H1 (cell line): ENCODE results near the gene PTPRJ. TPM values are rescaled to one million over a fixed set of nuclear protein-coding genes. Genes with fewer than 3 reads are reported as not detected.
A peak's percentile ranks its signal among the peaks of the same experiment; 100 is the strongest.

ENCODE experiments used
- CTCF ChIA-PET: fragments of 300-600 bp; sonication (Branson Sonifier 250); formaldehyde crosslinking; loops from one replicate; lab custom pipeline; 2021; ENCODE audit not compliant: partially characterized antibody; lab: Charles Lee
- POLR2A ChIA-PET: fragments of 300-600 bp; sonication (Branson Sonifier 250); formaldehyde crosslinking; loops from one replicate; lab custom pipeline; 2021; ENCODE audit warnings: inconsistent platforms; ENCODE audit not compliant: partially characterized antibody; lab: Charles Lee
- DNase-seq, 2 experiments: peaks; one replicate each; pipeline versions ENCODE4 v3.0.0 to v3.0.0-alpha.2; 2010 to 2022; ENCODE audit warnings: low spot score in 2 of 2, low read depth in 1 of 2, mixed read lengths in 1 of 2
- FAIRE-seq: peaks from 2 replicates; lab custom pipeline; 2011; peaks lifted over from hg19 to GRCh38; lab: Jason Lieb, UNC
- H2AFZ ChIP-seq: 2 replicates; pipeline ENCODE4 v1.8.1; 2012; ENCODE audit warnings: low read length, inconsistent platforms
- H2AK5ac ChIP-seq: 2 replicates; pipeline ENCODE4 v1.6.1; 2013; ENCODE audit warnings: low read depth, low read length
- H2BK120ac ChIP-seq: replicated peaks from 2 replicates; pipeline ENCODE3; 2013; ENCODE audit warnings: low read depth, low read length, inconsistent platforms
- H2BK12ac ChIP-seq: 2 replicates; pipeline ENCODE4 v1.6.1; 2013; ENCODE audit warnings: low read depth, low read length
- H2BK15ac ChIP-seq: 2 replicates; pipeline ENCODE4 v1.6.1; 2013; ENCODE audit warnings: low read length
- H2BK20ac ChIP-seq: 2 replicates; pipeline ENCODE4 v1.6.1; 2013; ENCODE audit warnings: low read length
- H2BK5ac ChIP-seq: 2 replicates; pipeline ENCODE4 v1.6.1; 2013; ENCODE audit warnings: low read depth, low read length
- H3K14ac ChIP-seq: 2 replicates; pipeline ENCODE4 v1.6.1; 2013; ENCODE audit warnings: inconsistent platforms; ENCODE audit not compliant: insufficient read length
- H3K18ac ChIP-seq: 2 replicates; pipeline ENCODE4 v1.6.1; 2013; ENCODE audit warnings: low read length; ENCODE audit errors: extremely low read depth
- H3K23ac ChIP-seq: 2 replicates; pipeline ENCODE4 v1.6.1; 2013; ENCODE audit warnings: inconsistent platforms; ENCODE audit not compliant: insufficient read length
- H3K23me2 ChIP-seq: 2 replicates; pipeline ENCODE4 v1.6.1; 2013; ENCODE audit warnings: low read depth, low read length
- H3K27ac ChIP-seq: 2 replicates; pipeline ENCODE4 v1.6.1; 2011; ENCODE audit warnings: low read depth, low read length, inconsistent platforms
- H3K27me3 ChIP-seq, 4 experiments: replicated peaks in 1 of 4; 1 replicate in 1 of 4; 2 replicates in 3 of 4; pipeline versions ENCODE4 v1.6.1 to v1.8.1; 2011 to 2013; ENCODE audit warnings: low read length in 3 of 4, mild to moderate bottlenecking in 3 of 4, inconsistent platforms in 2 of 4, mixed read lengths in 2 of 4, moderate library complexity in 1 of 4; ENCODE audit not compliant: control insufficient read depth in 3 of 4, insufficient read depth in 3 of 4; ENCODE audit errors: extremely low read depth in 1 of 4
- H3K36me3 ChIP-seq, 4 experiments: 2 replicates each; pipeline versions ENCODE4 v1.6.1 to v1.8.1; 2011 to 2013; ENCODE audit warnings: mild to moderate bottlenecking in 4 of 4, low read length in 3 of 4, moderate library complexity in 2 of 4, control low read depth in 1 of 4, inconsistent platforms in 1 of 4; ENCODE audit not compliant: insufficient read depth in 4 of 4, control insufficient read depth in 2 of 4
- H3K4ac ChIP-seq: replicated peaks from 2 replicates; pipeline ENCODE3; 2013; ENCODE audit warnings: low read length, low read depth, mixed read lengths, inconsistent platforms; ENCODE audit not compliant: insufficient read length
- H3K4me1 ChIP-seq, 4 experiments: replicated peaks in 1 of 4; 1 replicate in 1 of 4; 2 replicates in 3 of 4; pipeline versions ENCODE4 v1.6.1 to v1.8.1; 2011 to 2013; ENCODE audit warnings: low read length in 3 of 4, inconsistent platforms in 2 of 4, mixed read lengths in 1 of 4; ENCODE audit not compliant: insufficient read depth in 4 of 4, control insufficient read depth in 3 of 4
- H3K4me2 ChIP-seq, 2 experiments: 2 replicates each; pipeline versions ENCODE4 v1.6.1 to v1.8.1; 2011 to 2013; ENCODE audit warnings: low read depth in 2 of 2, low read length in 2 of 2, control low read depth in 1 of 2, inconsistent platforms in 1 of 2, mild to moderate bottlenecking in 1 of 2; ENCODE audit not compliant: insufficient read depth in 1 of 2
- H3K4me3 ChIP-seq, 4 experiments: fragments of 200-600, 300-600 bp in 1 of 4; sonication (generic), shearing (Covaris generic), sonication (Bioruptor Twin) in 1 of 4; 2 replicates each; pipeline versions ENCODE4 v1.5.1 to v1.8.1; 2011 to 2016; ENCODE audit warnings: low read length in 4 of 4, low read depth in 3 of 4, control low read depth in 2 of 4, inconsistent platforms in 2 of 4, mild to moderate bottlenecking in 2 of 4, mixed read lengths in 1 of 4, moderate library complexity in 1 of 4; ENCODE audit not compliant: insufficient read depth in 2 of 4; ENCODE audit errors: extremely low read depth in 1 of 4
- H3K56ac ChIP-seq: replicated peaks from 2 replicates; pipeline ENCODE3; 2013; ENCODE audit warnings: low read depth, mild to moderate bottlenecking, mixed read lengths, low read length, inconsistent platforms; ENCODE audit not compliant: insufficient read length
- H3K79me1 ChIP-seq: 2 replicates; pipeline ENCODE4 v1.6.1; 2013; ENCODE audit warnings: low read depth, low read length, control low read depth
- H3K79me2 ChIP-seq, 2 experiments: 2 replicates each; pipeline versions ENCODE4 v1.6.1 to v1.8.1; 2012 to 2013; ENCODE audit warnings: low read length in 2 of 2, mild to moderate bottlenecking in 2 of 2, inconsistent platforms in 1 of 2; ENCODE audit not compliant: insufficient read depth in 2 of 2, control insufficient read depth in 1 of 2
- H3K9ac ChIP-seq, 4 experiments: replicated peaks in 1 of 4; 1 replicate in 1 of 4; 2 replicates in 3 of 4; pipeline versions ENCODE4 v1.6.1 to v1.8.1; 2011 to 2013; ENCODE audit warnings: low read depth in 3 of 4, low read length in 3 of 4, control low read depth in 2 of 4, mild to moderate bottlenecking in 2 of 4, moderate library complexity in 2 of 4, inconsistent platforms in 1 of 4; ENCODE audit errors: extremely low read depth in 1 of 4
- H3K9me3 ChIP-seq, 2 experiments: 2 replicates each; pipeline versions ENCODE4 v1.6.1 to v1.8.1; 2012 to 2013; ENCODE audit warnings: mild to moderate bottlenecking in 2 of 2, moderate library complexity in 2 of 2, control low read depth in 1 of 2, inconsistent platforms in 1 of 2, low read depth in 1 of 2, low read length in 1 of 2, mixed read lengths in 1 of 2; ENCODE audit not compliant: insufficient read depth in 2 of 2
- H4K20me1 ChIP-seq, 2 experiments: replicated peaks in 1 of 2; 2 replicates each; pipeline versions ENCODE3 to v1.8.1; 2011 to 2013; ENCODE audit warnings: inconsistent platforms in 2 of 2, low read length in 2 of 2, mild to moderate bottlenecking in 1 of 2; ENCODE audit not compliant: insufficient read depth in 2 of 2, control insufficient read depth in 1 of 2
- H4K5ac ChIP-seq: 2 replicates; pipeline ENCODE4 v1.6.1; 2013; ENCODE audit warnings: low read length, low read depth, mixed read lengths, inconsistent platforms; ENCODE audit not compliant: insufficient read length
- H4K8ac ChIP-seq: 2 replicates; pipeline ENCODE4 v1.8.0; 2013; ENCODE audit warnings: mild to moderate bottlenecking, moderate library complexity, low read length, inconsistent platforms; ENCODE audit not compliant: insufficient read depth; ENCODE audit errors: extremely low read depth
- H4K91ac ChIP-seq: replicated peaks from 2 replicates; pipeline ENCODE3; 2013; ENCODE audit warnings: low read length, mixed read lengths, inconsistent platforms; ENCODE audit not compliant: insufficient read length
- ASH2L ChIP-seq: fragments of 200-600, 300-600 bp; sonication (generic); IDR thresholded peaks from one replicate; pipeline ENCODE4 v1.7.1; 2017; ENCODE audit warnings: low read length
- WGBS, 2 experiments: shearing (Covaris generic) in 1 of 2; methylation state at CpG; one replicate each; pipeline versions ENCODE4 v1.1.6 to v1.1.7; 2013 to 2015; ENCODE audit warnings: low lambda C conversion rate in 2 of 2, mixed read lengths in 2 of 2, inconsistent platforms in 1 of 2, low coverage in 1 of 2, missing lambda C conversion rate in 1 of 2; ENCODE audit not compliant: insufficient replicate concordance in 2 of 2, insufficient coverage in 1 of 2, insufficient read length in 1 of 2; ENCODE audit errors: extremely low coverage in 1 of 2, missing lambda C conversion rate in 1 of 2; 5-methylcytosine and 5-hydroxymethylcytosine counted together
- polyA plus RNA-seq, 7 experiments: library from polyadenylated mRNA; depleted of rRNA in 3 of 7; stranded (reverse) in 5 of 7; unstranded in 2 of 7; fragments of >200 nt in 5 of 7; fragments of 200-250 nt in 2 of 7; gene quantifications; 1 replicate in 5 of 7; 2 replicates in 1 of 7; 4 replicates in 1 of 7; pipeline versions ENCODE4 v1.2.1 to v1.2.3, GENCODE V29; 2011 to 2013; ENCODE audit warnings: missing spikeins in 2 of 7, mixed read lengths in 2 of 7
- total RNA-seq: library from RNA; stranded (reverse); fragmentation: NEBNext Ultra II Directional; extraction: Animal tissue kit (Norgen Biotek cat#: 25700); gene quantifications from 2 replicates; pipeline ENCODE4 v1.2.1, GENCODE V29; 2021

Gene PTPRJ
- total and polyA plus RNA-seq, 2 of the 8 experiments (the other 6 are each of a cell fraction or from before 2014, with no cell fraction given), result 4.4 to 22.6 TPM

DNA sequence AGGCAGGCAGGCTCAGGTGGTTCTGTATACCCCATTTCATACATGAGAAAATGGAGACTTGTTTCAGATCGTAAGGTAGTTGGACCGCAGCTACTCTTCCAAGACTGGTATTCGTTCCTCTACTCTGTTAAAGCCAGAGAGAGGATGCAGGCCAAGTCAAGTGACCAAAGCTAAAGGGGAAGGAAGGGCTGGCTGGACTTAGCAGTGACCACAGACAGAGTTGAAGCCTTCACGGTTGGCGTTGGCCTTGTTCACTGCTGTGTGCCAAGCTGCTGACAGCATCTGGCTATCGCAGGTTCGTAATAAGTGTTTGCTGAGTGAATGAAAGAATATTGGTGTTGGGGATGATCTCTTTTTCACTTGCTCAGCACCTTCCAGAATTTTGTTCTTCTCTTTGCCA, 64.2 kb downstream of the PTPRJ start:
- no peak overlapping the region for H3K27ac ChIP-seq
- peaks cover 0 to 3% of the 10 kb centered on the region in 2 experiments; a peak in 2 of 4 replicates for H3K79me2 ChIP-seq
- ChIA-PET CTCF (interaction anchor here (1.3 to 1.6 kb wide), 2 partner anchors 43 to 96 kb away, joined by 3 to 4 read pairs; no protein-coding TSS in a partner anchor), POLR2A (interaction anchor here (0.8 to 1.2 kb wide), 3 partner anchors 8 to 33 kb away, joined by 3 read pairs; no protein-coding TSS in a partner anchor)
- no peak overlapping the region for H2AFZ ChIP-seq
- H4K8ac ChIP-seq, result no peak overlapping the region
- peaks cover 0 to 4% (median 2%) of the 10 kb centered on the region in 4 experiments; a peak in 4 of 7 replicates for H3K4me1 ChIP-seq
- DNase-seq, result no peak
- no peaks in the 10 kb centered on the region for H3K9me3 ChIP-seq
- no peak overlapping the region for H3K4me3 ChIP-seq
- H3K14ac ChIP-seq, result no peak overlapping the region
- no peak overlapping the region for H3K56ac ChIP-seq
- no peak overlapping the region for H2BK5ac ChIP-seq
- H3K23ac ChIP-seq, result no peak overlapping the region
- H2BK15ac ChIP-seq, result no peak overlapping the region
- no peaks in the 10 kb centered on the region for H3K27me3 ChIP-seq
- H3K23me2 ChIP-seq, result no peaks in the 10 kb centered on the region; the same call in 1 of the 2 replicates
- H3K79me1 ChIP-seq, result peaks cover 2% of the 10 kb centered on the region; the same call in 1 of the 2 replicates
- H4K20me1 ChIP-seq, result no peaks in the 10 kb centered on the region
- H3K18ac ChIP-seq, result no peak overlapping the region
- 91% methylated on average over 7 of the region's 7 CpGs; no CpG with 5 or more reads in 1 of the 2 experiments for WGBS, 2 experiments
- FAIRE-seq, result no peak
- peak overlapping the region; percentile 88; the same call in 1 of the 2 replicates for H2AK5ac ChIP-seq
- H2BK120ac ChIP-seq, result no peak overlapping the region
- H3K9ac ChIP-seq, result no peak overlapping the region
- H3K4ac ChIP-seq, result no peak overlapping the region
- no peak for TF ChIP-seq ASH2L
- H2BK12ac ChIP-seq, result no peak overlapping the region
- no peak overlapping the region for H4K5ac ChIP-seq
- H3K36me3 ChIP-seq, result no peaks in the 10 kb centered on the region
- no peak overlapping the region for H4K91ac ChIP-seq
- H3K4me2 ChIP-seq, result no peak overlapping the region
- no peak overlapping the region for H2BK20ac ChIP-seq
